Heart left ventricle (tissue), 13 donors: ENCODE data around the gene CRIM1.

Experiments
- POLR2A ChIP-seq, 2 donors: fragments of 450-650 bp; IDR thresholded peaks; one replicate each; pipeline ENCODE4 v1.6.1; 2017; ENCODE audit warnings: antibody characterized with exemption in 2 of 2, mild to moderate bottlenecking in 2 of 2, moderate library complexity in 2 of 2
- TF ChIP-seq, protein P1 (sequence below), 12 donors: fragments of 200-600 bp; sonication (generic) in 4 of 12; IDR thresholded peaks; one replicate each; pipeline versions ENCODE4 v1.5.0 to v1.8.0; 2018 to 2022; ENCODE audit warnings: antibody characterized with exemption in 12 of 12, mild to moderate bottlenecking in 5 of 12
- donor health status: ischemic (EF 13 %, LVEDD 7.1; RV severe dilation, severe dysfunction).
- donor health status: DM: no; HTN: yes; CAD: no.
- donor health status: DM: no; HTN: no; CAD: no.
- donor health status: ischemic (EF 25% LVEDD 6.9; RV normal size, moderate dysfunction).
- donor health status: ischemic (EF 25% LVEDD 5.7; RV mildly dilated, moderate dysfunction).
- donor health status: ischemic (EF 35%, LVEDD 5.7; RV mildly dilated, moderate dysfunction).
- donor health status: nonischemic (EF 11% LVEDD 7.7; RV severe dilation, severe dysfunction).
- donor health status: DM: yes; HTN: yes; CAD: no.
- donor health status: PGD.
- donor health status: ischemic (EF 29% LVEDD 5.4; RV normal size, mild dysfunction).
- donor health status: nonischemic (EF 23%, LVEDD 6.1; RV moderate dilation, normal function).

DNA sequence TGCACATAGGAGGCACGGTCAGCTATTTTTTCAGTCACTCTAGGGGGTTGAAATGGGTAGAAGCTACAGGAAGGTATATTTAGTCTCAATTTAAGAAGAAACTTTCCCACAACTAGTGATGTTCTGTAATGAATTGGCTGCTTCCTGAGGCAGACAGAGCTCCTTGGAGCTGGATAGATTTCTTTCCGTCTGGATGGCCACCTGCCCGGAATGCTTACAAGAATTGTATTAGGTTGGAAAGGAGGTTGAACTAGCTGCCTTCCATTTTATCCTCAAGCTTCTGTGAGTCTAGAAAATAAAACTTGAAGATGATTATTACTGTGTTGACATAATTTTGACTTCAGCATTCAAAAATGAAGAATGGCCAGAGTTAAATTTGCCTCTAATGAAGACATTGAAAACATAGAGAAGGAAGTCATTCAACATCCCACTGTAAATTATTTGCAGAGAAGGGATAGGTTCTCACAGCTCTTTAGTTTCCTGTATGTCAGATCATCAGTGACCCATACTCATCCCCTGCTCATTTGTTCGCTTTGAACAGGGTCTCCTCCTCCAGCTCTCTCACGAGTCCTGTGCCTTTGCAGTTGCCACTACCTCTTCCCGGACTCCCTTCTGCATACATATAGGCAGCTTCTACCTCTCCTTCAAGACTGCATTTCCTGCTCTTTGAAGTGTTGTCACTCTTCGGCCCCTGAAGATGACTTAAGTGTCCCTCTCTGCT, 88.8 kb downstream of the CRIM1 start:
- TF ChIP-seq, protein P1, sequence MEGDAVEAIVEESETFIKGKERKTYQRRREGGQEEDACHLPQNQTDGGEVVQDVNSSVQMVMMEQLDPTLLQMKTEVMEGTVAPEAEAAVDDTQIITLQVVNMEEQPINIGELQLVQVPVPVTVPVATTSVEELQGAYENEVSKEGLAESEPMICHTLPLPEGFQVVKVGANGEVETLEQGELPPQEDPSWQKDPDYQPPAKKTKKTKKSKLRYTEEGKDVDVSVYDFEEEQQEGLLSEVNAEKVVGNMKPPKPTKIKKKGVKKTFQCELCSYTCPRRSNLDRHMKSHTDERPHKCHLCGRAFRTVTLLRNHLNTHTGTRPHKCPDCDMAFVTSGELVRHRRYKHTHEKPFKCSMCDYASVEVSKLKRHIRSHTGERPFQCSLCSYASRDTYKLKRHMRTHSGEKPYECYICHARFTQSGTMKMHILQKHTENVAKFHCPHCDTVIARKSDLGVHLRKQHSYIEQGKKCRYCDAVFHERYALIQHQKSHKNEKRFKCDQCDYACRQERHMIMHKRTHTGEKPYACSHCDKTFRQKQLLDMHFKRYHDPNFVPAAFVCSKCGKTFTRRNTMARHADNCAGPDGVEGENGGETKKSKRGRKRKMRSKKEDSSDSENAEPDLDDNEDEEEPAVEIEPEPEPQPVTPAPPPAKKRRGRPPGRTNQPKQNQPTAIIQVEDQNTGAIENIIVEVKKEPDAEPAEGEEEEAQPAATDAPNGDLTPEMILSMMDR (IDR thresholded peaks at IDR 0.05): no peak
- TF ChIP-seq POLR2A (IDR thresholded peaks at IDR 0.05): no peak
